NT2/D1 (cell line): ENCODE measurements around the gene PCDHA12.
"Not testable (repeated sequence)": the region's sequence is repeated elsewhere in the genome, so short reads cannot be mapped to it uniquely, and the experiment has no call there.

ENCODE experiments used
- DNase-seq: peaks from one replicate; pipeline ENCODE4 v3.0.0-alpha.2; 2011; ENCODE audit warnings: low read depth, low spot score
- H3K27me3 ChIP-seq: 2 replicates; pipeline ENCODE4 v1.6.0; 2011; ENCODE audit warnings: mild to moderate bottlenecking; ENCODE audit not compliant: insufficient read length, insufficient read depth
- H3K36me3 ChIP-seq: 2 replicates; pipeline ENCODE4 v1.6.1; 2011; ENCODE audit warnings: mild to moderate bottlenecking, low read length, mixed read lengths; ENCODE audit not compliant: insufficient read depth, insufficient read length
- H3K4me1 ChIP-seq: 2 replicates; pipeline ENCODE4 v1.5.1; 2011; ENCODE audit not compliant: insufficient read depth, insufficient read length
- H3K4me3 ChIP-seq: 2 replicates; pipeline ENCODE4 v1.5.1; 2011; ENCODE audit warnings: low read depth; ENCODE audit not compliant: insufficient read length
- H3K9ac ChIP-seq: 2 replicates; pipeline ENCODE4 v1.6.0; 2011; ENCODE audit warnings: low read depth; ENCODE audit not compliant: insufficient read length
- H3K9me3 ChIP-seq: 2 replicates; pipeline ENCODE4 v1.5.1; 2011; ENCODE audit warnings: mild to moderate bottlenecking, low read length; ENCODE audit not compliant: insufficient read depth
- SUZ12 ChIP-seq: IDR thresholded peaks from 2 replicates; pipeline ENCODE4 v1.6.1; 2011; ENCODE audit not compliant: insufficient read length, insufficient read depth; ENCODE audit errors: extremely low read depth
- YY1 ChIP-seq: IDR thresholded peaks from 2 replicates; pipeline ENCODE4 v1.6.1; 2011; ENCODE audit not compliant: insufficient read length, insufficient read depth
- ZNF274 ChIP-seq: IDR thresholded peaks from 2 replicates; pipeline ENCODE4 v1.6.1; 2011; ENCODE audit warnings: mild to moderate bottlenecking, low read depth, low read length

Gene PCDHA12

GRCh38 chr5:140875085-140876065 lies at the start of gene PCDHA12:
PCDHA12 (plus strand) TSS chr5:140875308; CDS start chr5:140875473, 165 bp downstream.
- no peak for TF ChIP-seq YY1
- TF ChIP-seq SUZ12 = no peak
- TF ChIP-seq ZNF274 = no peak
- Histone ChIP-seq H3K27me3 (no peaks in the 10 kb centered on the region), H3K9ac (peak within 1 kb of the TSS; percentile 10), H3K36me3 (peaks cover 15% of the 10 kb centered on the region), H3K4me3 (peak within 1 kb of the TSS; percentile 42), H3K4me1 (no peaks in the 10 kb centered on the region), H3K9me3 (peaks cover 12% of the 10 kb centered on the region; the same call in 1 of the 2 replicates)
- DNase-seq = no peak

GRCh38 chr5:140827704-140828361 lies 47.3 kb upstream of the PCDHA12 start, which contains the start of gene PCDHA6:
PCDHA6 (plus strand) TSS chr5:140827960; CDS start chr5:140828092, 132 bp downstream.
- TF ChIP-seq SUZ12 (no peak), ZNF274 (no peak), YY1 (no peak)
- H3K4me3 ChIP-seq = no peak within 1 kb of the TSS
- H3K27me3 ChIP-seq = no peaks in the 10 kb centered on the region
- H3K9me3 ChIP-seq = no peaks in the 10 kb centered on the region
- no peak within 1 kb of the TSS for H3K9ac ChIP-seq
- no peak for DNase-seq
- no peaks in the 10 kb centered on the region for H3K36me3 ChIP-seq
- no peaks in the 10 kb centered on the region for H3K4me1 ChIP-seq

GRCh38 chr5:140828362-140828737 lies 46.8 kb upstream of the PCDHA12 start:
- TF ChIP-seq SUZ12 = no peak
- no peak for TF ChIP-seq ZNF274
- no peak for TF ChIP-seq YY1
- DNase-seq = no peak
- Histone ChIP-seq H3K9ac (no peak overlapping the region), H3K36me3 (no peaks in the 10 kb centered on the region), H3K4me1 (no peaks in the 10 kb centered on the region), H3K27me3 (no peaks in the 10 kb centered on the region), H3K9me3 (no peaks in the 10 kb centered on the region), H3K4me3 (no peak overlapping the region)

- H3K9ac ChIP-seq, H3K9me3 ChIP-seq, DNase-seq, H3K27me3 ChIP-seq, H3K4me3 ChIP-seq, H3K36me3 ChIP-seq, H3K4me1 ChIP-seq: not testable (repeated sequence)
Measured at GRCh38 chr5:140829511-140830501, 45.3 kb upstream of the PCDHA12 start.

GRCh38 chr5:140833993-140834392 lies 41.1 kb upstream of the PCDHA12 start, which contains the start of gene PCDHA7:
PCDHA7 (plus strand) TSS chr5:140834269; CDS start chr5:140834384, 115 bp downstream.
- no peaks in the 10 kb centered on the region for H3K27me3 ChIP-seq
- no peak for TF ChIP-seq YY1
- TF ChIP-seq ZNF274 = no peak
- no peak for TF ChIP-seq SUZ12
- no peak for DNase-seq
- peak within 1 kb of the TSS; percentile 43 for H3K4me3 ChIP-seq
- no peaks in the 10 kb centered on the region for H3K4me1 ChIP-seq
- H3K9me3 ChIP-seq = peaks cover 3% of the 10 kb centered on the region; the same call in 1 of the 2 replicates
- H3K36me3 ChIP-seq = no peaks in the 10 kb centered on the region
- H3K9ac ChIP-seq = peak within 1 kb of the TSS; percentile 51

- H3K36me3 ChIP-seq, H3K4me1 ChIP-seq, H3K27me3 ChIP-seq, H3K9ac ChIP-seq, H3K9me3 ChIP-seq, DNase-seq: not testable (repeated sequence)
- H3K4me3 ChIP-seq = peak overlapping the region; percentile 43
Measured at GRCh38 chr5:140834439-140835008, 40.6 kb upstream of the PCDHA12 start.
